HG03520 (cell line): ENCODE measurements around the gene NLGN1.

Source experiments
- ATAC-seq: cut with Tn5 transposase; IDR thresholded peaks from one replicate; pipeline ENCODE4 v1.9.1; 2021; ENCODE audit warnings: mild to moderate bottlenecking, moderate library complexity; ENCODE audit not compliant: unreplicated experiment

The NLGN1 gene

GRCh38 chr3:174315225-174315624 is 917.7 kb downstream of the NLGN1 start:
- no peak for ATAC-seq

DNA sequence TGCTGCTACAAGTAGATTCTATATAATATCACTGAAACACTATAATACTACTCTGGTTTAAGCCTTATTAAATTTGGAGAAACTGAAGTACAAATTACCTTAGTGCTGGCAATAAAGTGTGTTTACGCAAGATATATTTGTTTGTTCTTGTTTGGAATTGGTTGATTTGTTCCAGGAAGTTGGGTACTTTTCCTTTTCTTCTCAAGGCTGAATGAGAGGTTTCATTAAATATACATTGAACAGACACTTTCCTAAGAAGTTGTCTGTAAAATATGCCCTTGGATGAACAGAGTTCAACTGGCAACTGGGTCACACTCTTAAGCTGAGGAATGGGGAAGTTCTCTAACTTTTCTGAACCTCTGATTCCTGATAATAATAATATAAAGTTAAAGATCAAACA is 919.5 kb downstream of the NLGN1 start:
- ATAC-seq, result no peak

- no peak for ATAC-seq
Observed at GRCh38 chr3:174318181-174318580, 920.6 kb downstream of the NLGN1 start.

- ATAC-seq, result no peak
Observed at GRCh38 chr3:174321548-174321947, 924.0 kb downstream of the NLGN1 start.

- ATAC-seq, result no peak
Observed at GRCh38 chr3:174322789-174323188, 925.2 kb downstream of the NLGN1 start.

- ATAC-seq, result no peak
Observed at GRCh38 chr3:174325171-174325570, 927.6 kb downstream of the NLGN1 start.

- ATAC-seq, result no peak
Observed at GRCh38 chr3:174325834-174326700, 928.5 kb downstream of the NLGN1 start.

GRCh38 chr3:174329321-174329720 is 931.8 kb downstream of the NLGN1 start:
- ATAC-seq, result no peak

- no peak for ATAC-seq
Observed at GRCh38 chr3:174330303-174330702, 932.8 kb downstream of the NLGN1 start.

GRCh38 chr3:174331095-174331800 is 933.7 kb downstream of the NLGN1 start:
- no peak for ATAC-seq

DNA sequence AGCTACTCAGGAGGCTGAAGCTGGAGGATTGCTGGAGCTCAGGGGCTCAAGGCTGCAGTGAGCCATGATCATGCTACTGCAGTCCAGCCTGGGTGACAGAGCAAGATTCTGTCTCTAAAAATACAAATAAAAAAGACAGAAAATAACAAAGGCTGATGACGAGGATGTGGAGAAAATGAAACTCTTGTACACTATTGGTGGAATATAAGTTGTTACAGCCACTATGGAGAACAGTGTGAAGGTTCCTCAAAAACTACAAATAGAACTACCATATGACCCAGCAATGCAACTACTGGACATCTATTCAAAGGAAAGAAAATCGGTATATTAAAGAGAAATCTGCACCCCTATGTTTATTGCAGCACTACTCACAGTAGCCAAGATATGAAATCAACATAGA is 934.8 kb downstream of the NLGN1 start:
- ATAC-seq, result no peak

DNA sequence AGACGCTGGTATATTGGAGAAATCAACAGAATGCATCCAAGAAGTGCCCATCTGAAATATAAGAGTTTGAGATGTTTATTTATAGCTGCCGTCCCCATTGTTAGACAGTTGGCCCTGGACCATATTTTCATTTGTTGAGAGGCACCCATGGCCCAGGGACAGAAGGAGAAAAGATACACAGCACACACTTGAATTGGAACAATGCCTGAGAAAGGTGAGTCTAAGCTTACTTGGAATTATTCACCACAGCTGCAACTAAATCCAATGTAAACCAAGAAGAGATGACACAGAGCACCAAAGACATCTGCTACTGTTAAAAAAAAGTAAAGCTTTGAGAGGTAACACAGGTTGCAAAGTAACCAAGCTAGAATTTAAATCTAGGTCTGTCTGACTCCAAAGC is 936.1 kb downstream of the NLGN1 start:
- ATAC-seq, result no peak

- no peak for ATAC-seq
Observed at GRCh38 chr3:174334111-174334510, 936.6 kb downstream of the NLGN1 start.

DNA sequence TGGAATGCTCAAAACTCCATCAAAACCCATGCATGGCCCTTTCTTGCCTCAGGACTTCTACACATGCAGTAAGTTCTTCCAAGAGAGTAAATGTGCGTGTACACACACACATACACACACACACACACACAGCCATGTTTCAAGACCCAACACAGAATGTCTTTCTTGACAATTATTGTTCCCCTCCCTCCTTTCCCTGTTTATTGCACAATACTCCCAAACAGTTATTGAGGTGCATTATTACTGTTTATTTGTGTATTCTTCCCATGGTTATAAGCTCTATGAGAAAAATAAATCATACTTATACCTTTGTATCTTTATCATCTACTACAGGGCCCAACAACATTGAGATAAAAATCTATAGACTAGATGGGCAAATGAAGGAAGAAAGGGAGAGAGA is 937.8 kb downstream of the NLGN1 start:
- no peak for ATAC-seq

DNA sequence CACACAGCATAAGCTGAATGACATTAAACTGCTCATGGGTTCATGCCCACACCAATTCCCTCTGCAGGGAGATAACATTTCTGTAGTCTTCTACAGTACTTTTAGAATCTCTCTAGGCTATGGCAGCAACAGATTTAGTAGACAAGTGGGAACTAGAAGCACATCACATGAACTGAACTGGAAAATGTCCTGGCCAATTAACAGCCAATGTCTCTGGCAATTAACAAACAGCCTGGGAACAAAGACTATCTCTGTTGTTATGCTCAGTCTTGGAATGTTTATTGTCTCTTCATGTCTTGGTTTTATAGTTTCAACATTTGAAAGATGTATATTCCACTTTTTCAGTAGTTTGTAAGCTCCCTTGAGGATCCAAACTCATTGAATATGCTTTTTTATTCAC is 938.4 kb downstream of the NLGN1 start:
- no peak for ATAC-seq
